DND-41 (cell line): ENCODE results near the gene UACA.
"Not testable (repeated sequence)": the region's sequence is repeated elsewhere in the genome, so short reads cannot be mapped to it uniquely, and the experiment has no call there.

Experiments
- EZH2 ChIP-seq: IDR thresholded peaks from 3 replicates; pipeline ENCODE4 v1.6.1; 2012; ENCODE audit warnings: borderline replicate concordance, low read depth, mild to moderate bottlenecking, moderate library complexity, low read length, inconsistent platforms; ENCODE audit not compliant: severe bottlenecking
- TF ChIP-seq, protein P1 (sequence below): IDR thresholded peaks from 2 replicates; pipeline ENCODE4 v1.5.1; 2012; ENCODE audit warnings: borderline replicate concordance, low read length, moderate library complexity, mild to moderate bottlenecking; ENCODE audit not compliant: poor library complexity, severe bottlenecking; ENCODE audit errors: extremely low read depth

DNA sequence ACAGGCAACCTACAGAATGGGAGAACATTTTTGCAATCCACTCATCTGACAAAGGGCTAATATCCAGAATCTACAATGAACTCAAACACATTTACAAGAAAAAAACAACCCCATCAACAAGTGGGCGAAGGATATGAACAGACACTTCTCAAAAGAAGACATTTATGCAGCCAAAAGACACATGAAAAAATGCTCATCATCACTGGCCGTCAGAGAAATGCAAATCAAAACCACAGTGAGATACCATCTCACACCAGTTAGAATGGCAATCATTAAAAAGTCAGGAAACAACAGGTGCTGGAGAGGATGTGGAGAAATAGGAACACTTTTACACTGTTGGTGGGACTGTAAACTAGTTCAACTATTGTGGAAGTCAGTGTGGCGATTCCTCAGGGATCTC, 100.3 kb downstream of the UACA start:
- not testable (repeated sequence) for TF ChIP-seq EZH2
- TF ChIP-seq, protein P1, sequence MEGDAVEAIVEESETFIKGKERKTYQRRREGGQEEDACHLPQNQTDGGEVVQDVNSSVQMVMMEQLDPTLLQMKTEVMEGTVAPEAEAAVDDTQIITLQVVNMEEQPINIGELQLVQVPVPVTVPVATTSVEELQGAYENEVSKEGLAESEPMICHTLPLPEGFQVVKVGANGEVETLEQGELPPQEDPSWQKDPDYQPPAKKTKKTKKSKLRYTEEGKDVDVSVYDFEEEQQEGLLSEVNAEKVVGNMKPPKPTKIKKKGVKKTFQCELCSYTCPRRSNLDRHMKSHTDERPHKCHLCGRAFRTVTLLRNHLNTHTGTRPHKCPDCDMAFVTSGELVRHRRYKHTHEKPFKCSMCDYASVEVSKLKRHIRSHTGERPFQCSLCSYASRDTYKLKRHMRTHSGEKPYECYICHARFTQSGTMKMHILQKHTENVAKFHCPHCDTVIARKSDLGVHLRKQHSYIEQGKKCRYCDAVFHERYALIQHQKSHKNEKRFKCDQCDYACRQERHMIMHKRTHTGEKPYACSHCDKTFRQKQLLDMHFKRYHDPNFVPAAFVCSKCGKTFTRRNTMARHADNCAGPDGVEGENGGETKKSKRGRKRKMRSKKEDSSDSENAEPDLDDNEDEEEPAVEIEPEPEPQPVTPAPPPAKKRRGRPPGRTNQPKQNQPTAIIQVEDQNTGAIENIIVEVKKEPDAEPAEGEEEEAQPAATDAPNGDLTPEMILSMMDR = not testable (repeated sequence)
